Measurements from ENCODE around the gene ZFYVE27.

The ZFYVE27 gene

GRCh38 chr10:97715259-97715874, 21.6 kb upstream of the ZFYVE27 start:
- no peak for DNase-seq

GRCh38 chr10:97717627-97718026, 19.3 kb upstream of the ZFYVE27 start:
- DNase-seq: no peak

DNA sequence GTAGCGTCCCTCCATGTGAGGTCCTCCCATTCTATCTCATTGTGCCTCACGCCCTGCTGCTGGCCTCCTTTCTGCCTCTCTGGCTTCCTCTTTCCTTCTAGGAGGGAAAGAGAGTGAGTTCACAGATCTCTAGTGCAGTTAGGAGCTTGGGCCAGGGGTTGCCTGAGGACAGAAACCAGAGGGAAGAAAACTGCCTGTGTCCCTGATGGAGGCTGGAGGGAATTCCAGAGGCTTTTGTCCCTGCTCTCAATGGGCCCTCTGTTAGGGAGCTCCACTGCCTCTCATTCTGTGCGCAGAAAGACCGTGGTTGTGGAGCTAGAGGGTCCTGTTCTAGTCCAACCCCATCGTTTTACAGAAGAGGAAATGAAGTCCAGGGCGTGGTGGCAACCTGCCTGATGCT, 18.8 kb upstream of the ZFYVE27 start:
- no peak for DNase-seq

DNA sequence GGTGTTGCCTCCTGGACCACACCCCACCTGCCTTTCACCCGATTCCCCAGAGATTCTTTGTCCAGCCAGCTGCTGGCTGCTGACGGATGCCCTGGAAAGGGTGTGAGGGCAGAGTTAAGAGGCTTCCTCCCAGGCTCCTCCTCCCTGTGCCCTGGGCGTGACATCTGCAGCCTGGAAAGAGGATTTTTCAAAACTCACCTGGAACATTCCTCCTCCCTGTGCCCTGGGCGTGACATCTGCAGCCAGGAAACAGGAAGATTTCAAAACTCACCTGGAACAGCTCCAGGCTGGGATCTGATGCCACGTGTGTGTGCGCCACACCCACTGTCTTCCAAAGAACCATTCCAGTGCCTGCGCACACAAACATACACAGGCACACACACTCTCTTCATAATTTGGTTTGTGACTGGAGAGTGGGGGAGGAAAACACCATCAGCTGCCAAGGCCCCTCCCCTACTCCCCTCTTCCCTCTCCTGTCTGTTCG, 18.2 kb upstream of the ZFYVE27 start:
- DNase-seq: no peak

GRCh38 chr10:97719602-97720001, 17.3 kb upstream of the ZFYVE27 start:
- DNase-seq: no peak

GRCh38 chr10:97721871-97722780, 14.8 kb upstream of the ZFYVE27 start:
- no peak for DNase-seq

GRCh38 chr10:97723001-97723400, 13.9 kb upstream of the ZFYVE27 start:
- no peak for DNase-seq

GRCh38 chr10:97724341-97724941, 12.5 kb upstream of the ZFYVE27 start:
- no peak for DNase-seq

DNA sequence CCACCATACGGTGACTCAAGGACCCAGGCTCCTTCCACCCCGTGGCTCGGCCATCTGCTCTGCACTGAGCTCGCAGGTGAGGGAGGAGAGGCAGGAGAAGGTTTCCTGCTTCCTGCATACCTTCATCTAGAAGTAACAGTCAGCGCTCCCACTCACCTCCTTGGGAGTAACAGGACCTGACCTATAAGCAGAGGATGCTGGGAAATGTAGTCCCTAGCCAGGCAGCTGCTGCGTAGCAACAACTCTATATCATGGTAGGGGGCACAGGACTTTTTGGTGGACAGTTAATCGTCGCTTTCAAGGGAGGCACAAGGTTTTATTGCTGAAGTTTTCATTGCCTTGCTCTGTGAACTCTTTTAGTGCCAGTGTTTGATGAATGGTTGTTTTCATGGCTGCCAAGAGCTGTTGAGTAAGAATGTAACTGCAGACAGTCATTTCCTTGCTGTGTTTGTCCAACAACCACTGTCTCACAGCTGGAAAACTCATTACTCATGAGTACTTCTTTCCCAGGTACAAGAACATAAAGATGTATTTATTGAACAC, 10.2 kb upstream of the ZFYVE27 start:
- no peak for DNase-seq

GRCh38 chr10:97729014-97729413, 7.9 kb upstream of the ZFYVE27 start:
- DNase-seq: no peak

GRCh38 chr10:97731346-97732051, 5.4 kb upstream of the ZFYVE27 start:
- peak; percentile 5 to 45 for DNase-seq

- DNase-seq: no peak
Measured at GRCh38 chr10:97732052-97732359, 4.9 kb upstream of the ZFYVE27 start.

DNA sequence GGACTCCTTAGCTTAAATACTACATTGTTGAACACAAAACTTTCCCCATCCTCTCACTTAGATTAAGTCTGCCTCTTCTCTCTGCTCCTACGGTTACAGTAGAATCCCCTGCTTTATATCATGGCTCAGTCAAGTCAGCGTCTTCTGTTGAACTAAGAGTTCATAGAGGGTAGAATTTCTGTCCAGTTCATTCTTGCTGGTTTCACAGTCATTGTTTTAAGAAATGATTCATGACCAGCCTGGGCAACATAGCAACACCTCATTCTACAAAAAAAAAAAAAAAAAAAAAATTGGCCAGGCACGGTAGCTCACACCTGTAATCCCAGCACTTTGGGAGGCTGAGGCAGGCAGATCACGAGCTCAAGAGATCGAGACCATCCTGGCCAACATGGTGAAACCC, 3.7 kb upstream of the ZFYVE27 start:
- no peak for DNase-seq

DNA sequence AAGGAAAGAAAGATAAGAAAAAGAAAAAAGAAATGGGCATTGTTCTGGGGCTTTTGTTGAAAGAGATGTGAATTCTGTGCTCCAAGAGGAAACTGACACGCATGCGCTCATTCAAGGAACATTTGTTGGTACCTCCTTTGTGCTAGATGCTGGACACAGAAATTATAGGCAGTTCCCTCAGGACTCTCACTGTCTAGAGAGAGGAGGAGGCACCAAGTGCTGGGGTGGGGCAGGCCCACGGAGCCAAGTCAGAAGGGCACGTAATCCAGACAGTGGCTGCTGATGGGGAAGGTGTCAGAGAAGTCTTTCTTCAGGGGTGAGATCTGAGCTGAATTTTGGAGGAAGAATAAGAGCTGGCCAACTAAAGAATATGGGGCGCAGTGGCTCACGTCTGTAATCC, 2.9 kb upstream of the ZFYVE27 start:
- DNase-seq: no peak

DNA sequence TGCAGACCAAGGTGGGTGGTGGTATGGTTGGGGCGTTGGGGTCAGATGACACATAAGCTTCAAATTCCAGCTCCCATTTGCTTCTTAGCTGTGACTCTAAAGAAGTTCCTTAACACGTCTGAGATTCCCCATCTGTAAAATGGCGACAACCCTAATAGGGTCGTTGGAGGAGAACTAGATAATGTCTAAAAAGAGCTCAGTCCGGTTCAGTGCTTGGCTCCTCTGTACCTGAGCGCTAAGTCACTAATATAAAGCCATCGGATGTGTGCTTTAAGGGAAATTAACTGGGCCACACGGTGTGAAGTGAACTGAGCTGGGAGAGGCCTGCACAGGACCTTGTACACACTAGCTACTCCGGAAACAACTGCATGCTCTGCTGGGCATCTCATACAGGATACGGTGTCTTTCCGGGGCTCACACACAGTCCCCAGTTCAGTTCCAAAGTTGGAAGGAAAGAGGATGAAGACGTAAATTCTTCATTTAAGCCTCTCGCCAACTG, 476 bp upstream of the ZFYVE27 start:
- DNase-seq: no peak

GRCh38 chr10:97737770-97738265, 890 bp downstream of the ZFYVE27 start:
- DNase-seq: no peak

DNA sequence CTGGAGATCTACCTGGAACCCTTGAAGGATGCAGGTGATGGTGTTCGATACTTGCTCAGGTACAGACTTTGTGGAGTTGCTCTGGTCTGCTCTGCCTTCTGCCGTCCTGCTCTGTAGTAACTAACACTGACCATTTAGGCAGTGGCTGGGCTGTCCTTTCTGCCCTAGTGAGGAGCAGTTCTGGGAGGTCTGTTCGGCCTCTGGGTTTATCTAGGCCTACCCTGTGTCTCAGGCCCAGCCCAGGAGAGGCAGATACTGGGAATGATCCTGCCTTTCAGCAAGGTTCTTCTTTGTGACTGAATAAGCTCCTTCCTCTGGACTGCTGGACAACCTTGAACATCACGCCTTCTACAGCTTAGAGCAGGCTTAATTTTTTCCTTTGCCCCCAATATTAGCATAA, 1.7 kb downstream of the ZFYVE27 start:
- no peak for DNase-seq

DNA sequence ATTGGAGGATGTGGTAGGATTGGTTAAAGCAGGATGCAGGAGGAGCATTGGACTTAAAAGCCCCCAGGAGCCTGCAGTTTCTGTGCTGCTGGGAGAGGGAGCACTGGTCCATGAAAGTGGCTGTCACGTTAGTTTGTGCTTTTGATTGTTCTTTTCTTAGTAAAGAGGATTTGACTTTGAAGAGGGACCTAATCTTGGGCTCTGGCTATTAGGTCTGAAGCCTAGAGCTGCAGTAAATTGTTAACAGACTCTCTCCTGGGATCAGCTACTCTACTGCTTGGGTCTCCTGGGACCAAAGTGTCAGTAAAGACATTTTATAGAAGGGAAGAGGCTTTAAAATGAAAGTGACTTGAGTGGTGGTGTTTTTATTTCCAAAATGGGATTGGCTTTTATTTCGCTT, 3.7 kb downstream of the ZFYVE27 start:
- no peak for DNase-seq

- DNase-seq: no peak
Measured at GRCh38 chr10:97743169-97743943, 6.4 kb downstream of the ZFYVE27 start.

- DNase-seq: no peak
Measured at GRCh38 chr10:97744405-97745035, 7.6 kb downstream of the ZFYVE27 start.

- no peak for DNase-seq
Measured at GRCh38 chr10:97747573-97747972, 10.6 kb downstream of the ZFYVE27 start.

Data from NCI-H1930 (cell line).